IPS-11a (cell line): ENCODE results near the gene RUFY1.
"Not testable (repeated sequence)": the region's sequence is repeated elsewhere in the genome, so short reads cannot be mapped to it uniquely, and the experiment has no call there.

Experiments used
- H3K4me3 ChIP-seq: one replicate; pipeline ENCODE4 v1.5.1; 2013; ENCODE audit warnings: low read depth, low read length, control low read depth

The RUFY1 gene

DNA sequence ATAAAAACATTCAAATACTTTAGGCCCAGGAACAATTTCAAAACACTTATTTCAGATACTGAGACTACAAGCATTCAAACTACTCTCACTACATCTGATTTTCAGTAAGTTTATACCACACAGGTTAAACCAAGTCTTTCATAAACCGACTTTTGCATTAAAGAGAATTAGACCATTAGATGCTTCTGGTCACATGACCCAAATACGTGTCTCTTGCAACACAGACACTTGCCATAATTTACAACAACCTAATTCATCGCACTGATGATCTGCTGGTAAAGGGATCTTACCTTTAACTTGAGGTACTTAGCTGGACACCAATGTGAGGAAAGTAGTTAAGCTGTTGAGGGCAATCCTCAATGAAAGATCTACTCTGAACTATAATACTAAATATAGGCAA, 69.9 kb downstream of the RUFY1 start:
- H3K4me3 ChIP-seq: peak overlapping the region; percentile 41

DNA sequence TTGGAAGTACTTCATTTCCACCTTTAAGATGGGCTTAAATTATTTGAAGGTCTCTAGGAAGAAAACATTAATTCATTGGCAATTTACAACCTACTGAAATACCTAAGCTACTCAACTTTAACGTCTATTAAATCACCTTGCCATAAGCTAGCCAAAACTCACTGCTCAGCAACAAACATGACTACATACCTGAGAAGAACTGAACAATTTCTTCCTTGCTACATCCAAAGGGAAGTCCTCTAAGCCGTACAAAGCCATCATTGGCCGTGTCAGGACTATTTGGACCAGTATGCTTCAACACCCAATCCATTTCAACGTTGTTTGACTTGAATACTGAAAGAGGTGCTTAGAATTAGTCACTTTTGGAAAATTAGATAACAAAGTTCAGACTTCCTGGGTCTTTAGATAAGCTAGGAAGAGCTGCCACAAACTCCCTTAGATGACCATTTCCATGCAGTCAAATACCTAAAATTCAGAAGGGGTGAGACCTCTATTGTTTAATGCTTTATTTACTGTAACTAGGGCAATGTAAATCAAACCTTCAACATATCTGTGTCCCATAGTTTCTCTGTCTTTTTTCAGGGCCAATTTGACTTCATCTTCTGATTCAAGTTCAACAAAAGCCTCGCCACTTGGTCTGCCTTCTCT, 70.5 kb downstream of the RUFY1 start:
- H3K4me3 ChIP-seq: peak overlapping the region; percentile 97

DNA sequence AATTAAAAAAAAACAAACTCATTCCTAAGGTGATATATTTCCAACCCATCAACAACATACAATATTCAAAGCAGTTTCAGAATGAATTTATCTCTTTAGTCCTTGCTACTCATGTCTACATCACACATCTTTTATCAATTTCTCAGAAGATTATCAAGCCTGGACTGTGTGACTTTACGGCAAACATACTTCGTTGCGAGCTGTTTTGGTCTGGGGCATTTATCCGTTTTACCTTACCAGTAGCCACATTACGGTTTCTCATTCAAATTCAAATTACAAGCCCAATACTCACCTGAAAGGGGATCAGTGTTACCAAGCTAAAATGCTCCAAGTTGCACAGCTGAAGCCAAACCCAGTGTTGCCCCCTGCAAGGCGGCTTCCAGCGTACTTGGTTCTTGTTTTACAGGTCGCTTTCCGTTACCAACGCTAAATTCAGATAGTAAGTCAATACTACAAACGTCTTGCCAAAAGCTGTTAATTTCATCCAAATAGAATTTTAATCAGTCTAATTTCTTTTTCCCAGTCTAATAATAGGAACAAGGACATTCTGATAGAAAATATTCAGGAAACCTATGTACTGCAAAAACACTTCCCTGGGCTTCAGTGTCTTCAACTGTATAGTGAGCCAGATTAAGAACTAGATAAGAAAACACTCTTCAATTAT, 71.3 kb downstream of the RUFY1 start:
- peak overlapping the region; percentile 97 for H3K4me3 ChIP-seq

DNA sequence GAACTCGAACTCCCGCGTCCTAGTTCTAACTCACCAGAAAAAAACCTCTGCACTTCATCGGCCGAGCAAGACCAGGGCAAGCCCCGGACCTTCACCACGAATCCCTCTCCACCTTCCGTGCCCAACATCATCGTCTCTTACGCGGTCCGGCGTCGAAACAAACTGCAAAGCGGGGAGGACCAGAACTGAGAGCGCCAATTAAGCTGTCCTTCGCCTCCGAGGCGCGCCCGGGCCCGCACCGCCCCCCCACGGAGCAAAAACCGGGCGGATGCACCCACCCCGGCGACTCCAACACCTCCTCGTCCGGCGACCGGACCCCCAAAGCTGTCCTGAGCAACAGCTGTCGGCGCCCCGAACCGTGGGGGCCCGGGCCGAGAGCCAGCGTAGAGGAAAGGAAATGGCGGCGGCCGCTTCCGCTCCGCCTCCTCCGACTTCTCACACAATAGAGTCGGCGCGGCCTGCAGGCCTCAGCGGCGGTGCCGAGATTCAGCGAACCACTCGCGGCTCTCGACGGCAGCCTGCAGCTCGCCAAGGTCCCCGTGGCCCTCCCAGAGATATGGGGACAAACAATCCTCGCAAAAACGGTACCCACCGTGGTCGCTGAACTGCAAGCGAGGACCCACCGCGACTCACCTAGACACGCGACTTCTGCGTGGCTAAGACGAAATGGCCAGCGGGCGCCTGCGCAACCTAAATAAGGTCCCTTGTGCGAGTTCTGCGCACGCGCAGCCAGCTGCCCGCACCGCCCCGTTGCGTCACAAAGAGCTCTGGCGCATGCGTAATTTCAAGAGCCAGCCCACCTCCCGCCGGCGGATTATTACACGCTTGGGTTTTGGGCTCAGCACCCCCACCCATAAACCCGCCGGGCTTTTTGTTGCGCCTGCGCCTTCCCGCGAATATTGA, 72.9 kb downstream of the RUFY1 start, which contains the start of gene HNRNPH1:
TSS of gene HNRNPH1 (minus strand) at position 669 of the 903 bp plus-strand sequence. CDS start at position 131, 538 bp downstream.
- H3K4me3 ChIP-seq: peak within 1 kb of the TSS; percentile 97

DNA sequence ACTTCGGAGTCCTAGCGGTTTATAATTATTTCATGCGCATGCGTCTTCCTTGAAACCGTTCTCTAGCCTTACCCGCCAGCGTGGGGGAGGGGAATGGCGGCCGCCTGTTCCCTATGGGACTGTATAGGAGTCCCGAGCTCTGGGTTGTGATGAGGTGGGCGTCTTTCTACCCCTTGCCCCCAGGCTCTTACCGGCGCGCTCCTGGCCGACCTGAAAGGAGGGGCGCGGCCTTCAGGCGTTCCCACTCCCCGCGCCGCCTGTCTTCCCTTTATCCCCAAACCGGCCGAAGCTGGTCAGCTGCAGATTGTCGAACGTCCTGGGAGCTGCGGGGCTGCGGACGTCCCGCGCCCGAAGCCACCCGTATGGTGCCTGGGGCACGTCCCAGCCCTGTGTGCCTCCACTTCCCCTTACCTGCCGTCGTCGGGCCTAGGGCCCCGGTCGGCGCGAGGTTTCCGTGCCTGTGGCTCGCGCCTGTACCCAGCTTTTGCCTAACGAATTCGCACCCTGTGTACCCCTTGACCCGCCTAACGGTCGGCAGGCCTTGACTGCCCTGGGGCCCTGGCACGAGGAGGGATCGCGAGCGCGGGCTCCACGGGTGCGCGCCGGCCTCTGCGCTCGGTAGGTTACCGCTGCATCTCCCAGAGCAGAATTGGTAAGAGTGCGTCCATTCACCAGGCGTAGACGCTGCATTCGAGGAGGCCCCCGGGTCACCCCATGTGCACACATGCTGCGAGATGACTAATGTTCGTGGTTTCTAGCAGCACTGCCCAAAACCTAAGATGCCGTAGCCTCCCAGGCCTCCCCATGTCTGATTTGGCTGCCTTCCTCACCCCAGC, 73.8 kb downstream of the RUFY1 start:
- H3K4me3 ChIP-seq: peak overlapping the region; percentile 97

DNA sequence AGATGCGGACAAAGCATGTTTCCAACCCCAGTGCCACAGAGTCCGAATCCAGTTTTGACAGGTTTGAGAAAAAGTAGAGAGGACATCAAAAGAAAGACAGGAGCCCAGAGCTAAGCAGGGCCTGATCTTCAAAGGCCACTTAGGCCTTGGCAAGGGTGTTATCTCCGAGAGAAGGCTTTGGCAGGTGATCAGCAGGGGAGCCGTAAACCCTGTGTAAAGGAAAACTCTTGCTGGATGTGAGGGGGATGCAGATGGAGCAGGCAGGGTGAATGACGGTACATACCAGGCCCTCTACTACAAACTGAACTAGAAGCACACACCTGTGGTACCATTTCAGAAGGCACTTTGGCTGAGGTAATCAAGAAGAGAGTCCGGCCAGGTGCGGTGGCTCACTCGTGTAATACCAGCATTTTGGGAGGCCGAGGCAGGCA, 74.5 kb downstream of the RUFY1 start:
- H3K4me3 ChIP-seq: no peak overlapping the region

DNA sequence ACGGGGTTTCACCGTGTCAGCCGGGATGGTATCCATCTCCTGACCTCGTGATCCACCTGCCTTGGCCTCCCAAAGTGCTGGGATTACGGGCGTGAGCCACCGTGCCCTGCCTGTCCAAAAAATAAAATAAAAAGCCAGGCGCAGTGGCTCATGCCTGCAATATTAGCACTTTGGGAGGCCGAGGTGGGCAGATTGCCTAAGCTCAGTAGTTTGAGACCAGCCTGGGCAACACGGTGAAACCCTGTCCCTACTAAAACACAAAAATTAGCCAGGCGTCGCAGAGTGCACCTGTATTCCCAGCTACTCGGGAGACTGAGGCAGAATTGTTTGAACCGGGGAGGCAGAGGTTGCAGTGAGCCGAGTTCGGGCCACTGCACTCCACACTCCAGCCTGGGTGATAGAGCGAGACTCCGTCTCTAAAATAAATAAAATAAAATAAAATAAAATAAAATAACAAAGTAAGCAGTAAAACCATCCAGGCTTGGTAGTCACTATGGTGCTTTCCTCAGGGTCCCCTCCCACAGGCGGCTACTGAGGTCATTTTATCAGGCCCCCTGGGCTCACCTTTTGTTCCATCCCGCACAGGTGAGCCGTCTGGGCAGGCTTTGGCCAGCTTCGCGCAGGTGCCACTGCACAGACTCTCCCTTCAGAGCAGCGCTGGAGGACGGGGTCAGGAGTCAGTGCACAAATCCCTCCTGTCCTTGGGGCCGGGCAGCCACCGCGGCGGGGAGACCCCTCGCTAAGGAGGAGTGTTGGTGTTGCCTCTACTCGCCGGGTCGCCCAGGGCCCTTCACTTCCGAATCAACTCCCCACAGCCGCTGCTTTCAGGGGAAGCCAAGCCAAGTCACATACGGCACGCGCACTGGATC, 83.4 kb downstream of the RUFY1 start:
- not testable (repeated sequence) for H3K4me3 ChIP-seq

DNA sequence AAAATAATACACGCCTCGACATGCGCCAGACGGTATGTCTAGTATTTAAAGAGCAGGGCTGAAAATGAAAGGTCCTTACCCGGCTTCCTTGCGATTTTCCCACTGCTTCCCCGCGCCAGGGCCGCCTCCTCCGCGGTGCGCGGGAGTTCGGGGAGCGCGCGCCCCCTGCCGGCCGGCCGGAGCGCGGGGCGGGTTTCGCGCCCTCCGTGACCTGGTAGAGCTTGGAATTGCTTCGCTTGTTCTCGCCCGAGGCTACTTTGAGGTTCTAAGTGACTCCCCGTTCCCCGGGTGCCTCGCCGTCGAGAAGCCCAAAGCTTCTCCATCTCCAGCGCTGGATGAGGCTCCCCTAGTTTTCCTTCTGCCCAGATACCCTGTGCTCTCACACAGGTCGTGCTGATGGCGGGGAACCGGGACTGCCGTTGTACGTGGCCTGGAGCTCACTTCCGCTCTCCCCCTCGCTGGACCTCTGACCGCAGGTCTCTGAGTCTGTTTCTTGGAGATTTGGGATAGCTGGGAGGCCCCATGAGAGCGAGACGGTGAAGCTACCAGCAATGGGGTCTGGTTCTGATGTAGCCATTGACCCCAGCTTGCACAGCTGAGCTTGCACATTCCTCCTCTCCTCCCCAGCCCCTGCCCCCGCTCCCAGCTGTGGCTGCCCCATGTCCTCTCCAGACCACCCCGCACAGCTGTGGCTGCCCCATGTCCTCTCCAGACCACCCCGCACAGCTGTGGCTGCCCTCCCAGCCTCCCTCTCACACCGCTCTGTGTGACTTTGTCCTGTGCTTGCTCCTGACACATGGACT, 84.2 kb downstream of the RUFY1 start:
- not testable (repeated sequence) for H3K4me3 ChIP-seq

DNA sequence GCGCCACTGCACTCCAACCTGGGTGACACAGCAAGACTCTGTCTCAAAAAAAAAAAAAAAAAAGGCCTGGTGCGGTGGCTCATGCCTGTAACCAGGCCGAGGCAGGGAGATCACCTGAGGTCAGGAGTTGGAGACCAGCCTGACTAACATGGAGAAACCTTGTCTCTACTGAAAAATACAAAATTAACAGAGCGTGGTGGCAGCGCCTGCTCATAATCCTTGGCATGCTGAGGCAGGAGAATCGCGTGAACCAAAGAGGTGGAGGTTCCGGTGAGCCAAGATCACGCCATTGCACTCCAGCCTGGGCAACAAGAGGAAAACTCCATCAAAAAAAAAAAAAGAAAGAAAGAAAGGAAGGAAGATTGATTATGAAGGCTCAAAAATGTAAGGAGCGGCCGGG, 88.9 kb downstream of the RUFY1 start:
- H3K4me3 ChIP-seq: not testable (repeated sequence)

DNA sequence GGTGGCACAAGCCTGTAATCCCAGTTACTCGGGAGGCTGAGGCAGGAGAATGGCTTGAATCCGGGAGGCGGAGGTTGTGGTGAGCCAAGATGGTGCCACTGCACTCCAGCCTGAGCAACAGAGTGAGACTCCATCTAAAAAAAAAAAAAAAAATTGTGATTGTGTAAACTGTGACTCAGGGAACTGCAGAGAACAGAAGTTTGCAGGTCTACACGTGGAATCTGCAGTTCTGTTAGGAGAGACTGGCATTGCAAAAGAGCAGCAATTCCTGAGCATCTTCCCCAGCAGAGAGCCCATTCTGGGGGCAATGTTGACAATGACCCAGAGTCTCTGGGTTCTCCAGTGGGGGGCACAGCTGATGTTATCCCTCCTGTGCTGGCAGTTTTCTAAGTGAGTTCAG, 91.4 kb downstream of the RUFY1 start:
- H3K4me3 ChIP-seq: not testable (repeated sequence)

DNA sequence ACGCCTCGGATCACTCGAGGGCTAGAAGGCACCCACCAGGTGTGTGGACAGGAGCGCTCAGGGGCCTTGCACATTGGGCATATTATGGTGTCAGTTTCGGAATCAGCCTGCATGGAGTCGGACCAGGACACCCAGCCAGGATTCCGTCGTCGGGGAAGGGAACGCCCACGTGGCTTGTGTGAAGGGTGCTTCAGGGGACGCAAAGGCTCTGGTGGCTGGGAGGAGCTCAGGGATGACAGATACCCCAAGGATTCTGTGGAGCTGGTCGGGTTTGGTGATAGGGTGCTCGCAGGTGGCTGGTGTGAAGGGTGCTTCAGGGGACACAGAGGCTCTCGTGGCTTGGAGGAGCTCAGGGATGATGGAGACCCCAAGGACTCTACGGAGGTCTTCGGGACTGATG, 92.3 kb downstream of the RUFY1 start:
- H3K4me3 ChIP-seq: not testable (repeated sequence)

DNA sequence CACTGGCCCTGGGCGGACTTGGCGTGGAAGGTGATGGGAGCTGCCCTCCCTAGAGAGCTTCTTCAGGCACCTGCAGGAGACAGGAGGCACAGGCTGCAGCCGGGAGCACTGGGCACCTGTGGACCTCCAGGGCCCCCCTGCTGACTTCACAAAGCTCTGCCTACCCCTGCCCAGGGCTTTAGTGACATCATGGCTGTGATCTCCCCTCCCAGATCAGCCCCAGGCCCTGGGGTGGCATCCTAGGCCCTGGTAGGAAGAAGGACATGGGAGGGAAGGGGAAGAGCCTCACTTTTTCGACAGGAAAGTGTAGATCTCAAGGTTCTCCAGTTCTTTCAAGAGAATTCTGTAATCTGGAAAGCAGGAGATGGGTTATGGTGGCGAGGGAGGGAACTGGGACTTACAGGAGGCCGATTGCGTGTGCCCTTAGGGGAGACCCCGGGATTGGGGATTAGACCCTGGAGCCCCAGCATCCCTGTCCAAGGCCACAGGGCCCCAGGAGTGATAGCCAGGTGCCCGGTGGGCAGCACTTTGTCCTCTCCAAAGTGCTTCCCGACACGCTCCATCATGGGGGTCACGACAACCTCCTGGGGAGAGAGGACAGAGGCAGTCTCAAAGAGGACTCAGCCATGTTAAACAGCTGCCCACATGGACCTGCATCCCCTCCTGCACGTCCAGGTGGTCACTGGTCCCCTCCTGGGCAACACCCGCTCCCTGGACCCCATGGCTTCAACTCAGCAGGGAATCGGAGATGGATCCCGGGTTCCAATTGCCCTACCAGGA, 93.0 kb downstream of the RUFY1 start:
- not testable (repeated sequence) for H3K4me3 ChIP-seq

DNA sequence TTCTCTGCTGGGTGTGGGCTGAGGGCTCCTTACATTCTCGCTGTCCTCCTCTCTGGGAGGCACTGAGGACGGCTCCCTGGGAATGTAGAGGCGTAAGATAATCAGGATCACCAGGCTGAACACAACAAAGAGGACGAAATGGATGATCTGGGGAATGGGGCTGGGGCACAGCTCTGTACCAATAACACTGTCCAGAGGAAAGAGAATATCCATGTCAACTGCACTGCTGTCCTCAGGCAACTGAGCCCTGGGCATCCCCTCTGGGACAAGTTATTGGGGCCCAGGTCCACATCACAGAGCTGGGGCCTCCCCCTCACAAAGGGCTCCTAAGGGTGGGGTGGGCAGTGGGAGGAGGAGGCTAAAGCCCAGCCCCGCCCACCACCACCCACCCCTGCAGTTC, 94.4 kb downstream of the RUFY1 start:
- H3K4me3 ChIP-seq: not testable (repeated sequence)

DNA sequence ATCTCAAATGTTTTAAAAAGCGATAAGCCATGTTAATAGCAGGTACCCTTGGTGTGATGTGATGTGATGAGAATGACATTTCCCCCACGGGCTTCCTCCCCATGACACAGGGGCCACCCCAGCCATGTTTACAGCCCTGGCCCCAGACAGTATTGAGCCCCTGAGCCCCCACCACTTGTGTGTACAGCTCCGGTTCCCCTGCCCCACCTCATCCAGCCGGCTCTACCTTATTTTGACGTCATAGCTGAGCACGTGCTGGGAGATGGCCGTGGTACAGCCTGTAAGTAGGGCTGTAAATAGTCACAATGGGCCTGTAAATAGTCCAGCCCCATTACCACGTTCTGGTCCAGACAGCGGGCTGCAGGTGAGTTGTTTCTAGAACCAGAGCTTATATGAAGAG, 98.1 kb downstream of the RUFY1 start:
- H3K4me3 ChIP-seq: no peak overlapping the region

DNA sequence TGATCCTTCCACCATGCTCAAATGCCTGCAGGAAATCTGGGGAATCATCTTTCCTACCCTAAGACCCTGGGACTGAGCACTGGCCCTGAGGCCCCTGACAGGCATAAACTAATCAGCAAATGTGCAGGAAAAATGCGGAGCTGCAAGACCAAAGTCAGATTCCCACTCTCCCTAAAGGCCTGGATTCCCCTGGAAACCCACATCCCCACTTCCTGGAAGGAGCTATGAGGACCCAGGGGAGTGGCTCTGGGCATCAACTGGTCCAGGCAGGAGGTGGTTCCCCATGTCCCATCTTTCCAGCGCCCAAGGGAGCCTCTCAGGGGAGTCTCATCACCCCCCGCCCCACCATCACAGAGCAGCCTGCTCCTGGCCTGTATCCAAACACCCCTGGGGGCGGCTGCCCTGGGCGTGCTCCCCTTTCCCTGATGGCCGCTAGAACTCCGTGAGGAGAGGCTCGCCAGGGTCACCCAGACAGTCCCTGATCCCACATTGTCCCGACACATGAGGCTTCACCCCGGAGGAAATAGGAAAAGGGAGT, 98.9 kb downstream of the RUFY1 start:
- not testable (repeated sequence) for H3K4me3 ChIP-seq

DNA sequence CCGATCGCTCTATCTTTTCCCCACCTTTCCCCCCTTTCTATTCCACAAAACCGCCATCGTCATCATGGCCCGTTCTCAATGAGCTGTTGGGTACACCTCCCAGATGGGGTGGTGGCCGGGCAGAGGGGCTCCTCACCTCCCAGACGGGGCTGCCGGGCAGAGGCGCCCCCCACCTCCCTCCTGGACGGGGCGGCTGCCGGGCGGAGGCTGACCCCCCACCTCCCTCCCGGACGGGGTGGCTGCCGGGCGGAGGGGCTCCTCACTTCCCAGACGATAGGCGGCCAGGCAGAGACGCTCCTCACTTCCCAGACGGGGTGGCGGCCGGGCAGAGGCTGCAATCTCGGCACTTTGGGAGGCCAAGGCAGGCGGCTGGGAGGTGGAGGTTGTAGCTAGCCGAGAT, 99.9 kb downstream of the RUFY1 start:
- not testable (repeated sequence) for H3K4me3 ChIP-seq

DNA sequence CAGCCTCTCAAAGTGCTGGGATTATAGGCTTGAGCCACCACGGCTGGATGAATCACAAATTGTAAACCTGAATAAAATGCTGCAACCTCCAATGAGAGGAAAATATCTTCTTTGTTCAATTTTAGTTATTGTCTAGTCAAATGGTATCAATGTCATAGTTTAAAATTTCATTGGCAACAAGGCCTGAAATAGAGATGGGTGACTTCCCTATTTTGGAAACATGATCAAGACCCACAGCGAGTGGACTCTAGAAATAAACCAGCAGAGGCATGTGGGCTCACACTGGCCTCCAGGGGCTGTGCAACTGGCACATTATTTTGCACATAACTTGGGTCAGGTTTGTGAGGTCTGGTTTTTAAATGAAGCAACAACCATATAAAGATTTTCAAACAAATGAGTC, 102.8 kb downstream of the RUFY1 start:
- not testable (repeated sequence) for H3K4me3 ChIP-seq
